HG03354 (cell line): ENCODE measurements around the gene EMC1.
"Not testable (repeated sequence)": the region's sequence is repeated elsewhere in the genome, so short reads cannot be mapped to it uniquely, and the experiment has no call there.

Experiments
- ATAC-seq: cut with Tn5 transposase; IDR thresholded peaks from one replicate; pipeline ENCODE4 v1.9.1; 2021; ENCODE audit warnings: mild to moderate bottlenecking; ENCODE audit not compliant: unreplicated experiment, poor library complexity, severe bottlenecking

EMC1 gene

DNA sequence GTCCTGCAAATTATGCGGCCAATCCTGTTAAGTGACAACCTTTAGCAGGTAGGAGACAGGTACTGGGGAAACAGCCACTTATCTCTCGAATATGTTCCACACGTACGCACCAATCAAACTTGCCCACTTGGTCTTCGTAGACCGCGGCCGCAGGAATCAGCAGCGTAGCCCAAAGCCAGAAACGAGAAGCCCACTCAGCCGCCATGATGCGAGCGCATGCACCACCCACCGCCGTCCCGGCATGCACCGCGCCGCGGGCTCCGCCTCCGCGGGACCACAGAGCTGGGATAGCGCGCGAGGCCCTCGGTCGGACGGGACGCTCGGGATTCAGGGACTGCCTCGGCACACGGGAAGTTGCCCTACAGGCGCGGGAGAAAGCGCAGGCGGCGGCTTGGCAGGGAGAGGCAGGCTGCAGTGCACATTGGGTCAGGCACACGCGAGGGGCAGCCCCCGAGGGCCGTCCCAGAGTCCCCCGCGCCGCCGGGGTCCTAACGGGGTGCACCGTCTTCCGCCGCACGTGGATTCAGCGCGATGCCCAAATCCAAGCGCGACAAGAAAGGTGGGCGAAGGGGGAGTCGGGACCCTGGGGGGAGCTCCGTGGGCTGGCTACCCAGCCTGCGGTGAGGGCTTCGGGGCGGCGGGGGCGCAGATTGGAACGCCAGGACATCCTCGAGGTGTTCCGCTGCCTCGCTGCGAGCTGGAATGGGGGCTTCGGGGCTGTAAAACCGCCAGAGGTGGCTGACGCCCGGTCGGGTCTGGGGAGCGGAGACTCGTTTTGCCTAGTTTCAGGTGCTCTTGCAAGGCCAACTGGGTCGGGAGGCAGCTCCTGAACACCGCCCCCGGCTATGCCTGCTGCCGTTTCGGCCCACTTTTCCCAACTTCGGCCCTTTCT lies at the start of gene EMC1, which contains the start of gene MRTO4:
EMC1 (minus strand) TSS at position 220 of the 892 bp plus-strand sequence; CDS start at position 205, 15 bp downstream.
MRTO4 (plus strand) TSS at position 501 of the 892 bp plus-strand sequence; CDS start at position 532, 31 bp downstream.
- ATAC-seq: peak; percentile 88

DNA sequence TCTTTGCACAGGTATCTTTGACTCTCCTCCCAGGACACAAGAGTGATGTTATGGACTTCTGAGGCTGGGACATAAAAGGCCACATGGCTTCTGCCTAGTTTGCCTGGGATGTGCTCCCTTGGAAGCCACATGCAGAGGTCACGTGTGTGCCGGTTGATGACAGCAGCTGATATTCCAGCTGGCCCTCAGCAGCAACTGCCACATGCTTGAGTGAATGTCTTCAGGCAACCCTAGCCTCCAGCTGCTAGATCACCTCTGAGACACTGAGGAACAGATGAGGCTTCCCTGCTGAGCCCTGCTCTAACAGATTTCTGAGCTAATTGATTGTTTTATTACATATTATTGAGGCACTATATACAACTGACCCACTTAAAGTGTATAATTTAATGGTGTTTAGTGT lies 48.9 kb upstream of the EMC1 start:
- ATAC-seq: no peak

DNA sequence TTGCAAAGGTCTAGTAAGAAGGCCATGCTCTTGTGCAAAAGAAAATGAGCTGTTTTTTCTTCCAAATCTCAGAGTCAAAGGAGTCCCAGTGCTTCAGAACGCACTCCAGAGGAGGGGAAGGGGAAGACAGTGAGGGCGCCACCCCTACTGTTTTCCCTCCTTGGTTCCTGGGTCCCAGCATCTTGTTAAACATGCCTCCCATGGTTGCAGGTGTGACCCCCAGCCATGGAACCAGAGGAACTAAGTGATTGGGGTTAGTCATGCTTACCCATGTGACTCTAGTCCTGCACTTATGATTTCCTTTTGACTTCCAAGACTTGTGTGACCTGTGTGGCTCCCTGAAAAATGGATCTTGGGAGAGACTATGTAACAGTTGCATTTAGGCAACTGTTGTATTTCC lies 43.3 kb upstream of the EMC1 start:
- ATAC-seq: no peak

DNA sequence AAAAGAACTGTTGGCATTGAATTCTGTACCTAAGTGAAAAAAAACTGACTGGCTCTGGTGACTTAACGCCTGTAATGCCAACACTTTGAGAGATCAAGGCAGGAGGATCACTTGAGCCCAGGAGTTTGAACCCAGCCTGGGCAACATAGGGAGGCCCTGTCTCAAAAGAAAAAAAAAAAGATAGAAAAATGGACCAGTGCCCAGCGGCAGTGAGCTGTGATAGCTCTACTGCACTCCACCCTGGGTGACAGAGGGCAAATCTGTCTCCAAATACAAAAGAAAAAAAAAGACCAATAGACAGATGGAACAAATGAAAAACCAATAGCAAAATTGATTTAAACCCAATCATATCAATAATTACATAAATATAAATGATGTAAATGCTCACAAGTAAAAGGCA lies 37.9 kb upstream of the EMC1 start:
- no peak for ATAC-seq

GRCh38 chr1:19288324-19289241 lies 37.3 kb upstream of the EMC1 start, which contains the start of gene AKR7A3:
AKR7A3 (minus strand) TSS chr1:19288770; CDS start chr1:19288709, 61 bp downstream.
- ATAC-seq: not testable (repeated sequence)

DNA sequence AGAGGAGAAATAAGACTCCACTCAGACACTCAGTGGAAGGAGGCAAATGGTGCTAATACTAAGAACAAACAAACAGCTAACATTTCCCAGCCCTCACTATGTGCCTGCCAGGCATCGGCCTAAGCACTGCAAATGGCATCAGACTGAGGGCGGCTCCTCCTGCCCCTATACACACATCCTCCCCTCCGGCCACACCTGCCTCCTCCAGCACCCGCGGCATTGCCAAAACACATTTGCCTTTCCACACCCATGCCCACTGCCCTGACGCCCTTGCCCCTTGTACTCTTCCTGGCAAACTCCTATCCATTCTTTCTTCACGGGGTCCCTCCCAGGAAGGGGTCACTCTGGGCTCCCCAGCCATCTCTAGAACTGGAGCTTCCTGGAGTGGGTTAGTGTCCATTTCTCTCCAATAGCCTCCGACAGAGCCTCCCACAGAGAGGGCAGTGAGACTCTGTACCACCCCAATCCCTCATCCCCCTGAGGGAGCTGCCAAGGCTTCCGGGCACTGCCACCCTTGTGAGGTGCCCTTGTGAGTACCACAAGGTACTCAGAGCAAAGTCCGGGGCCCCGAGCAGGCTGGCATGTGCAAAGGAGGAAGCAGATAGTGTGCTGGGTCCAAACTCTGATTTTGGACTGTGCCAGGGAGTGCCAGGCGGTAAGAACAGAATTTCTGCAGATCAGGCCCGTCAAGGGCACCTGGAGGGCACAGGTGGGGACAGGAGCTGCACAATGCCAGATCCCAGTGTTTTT lies 36.3 kb upstream of the EMC1 start:
- no peak for ATAC-seq

DNA sequence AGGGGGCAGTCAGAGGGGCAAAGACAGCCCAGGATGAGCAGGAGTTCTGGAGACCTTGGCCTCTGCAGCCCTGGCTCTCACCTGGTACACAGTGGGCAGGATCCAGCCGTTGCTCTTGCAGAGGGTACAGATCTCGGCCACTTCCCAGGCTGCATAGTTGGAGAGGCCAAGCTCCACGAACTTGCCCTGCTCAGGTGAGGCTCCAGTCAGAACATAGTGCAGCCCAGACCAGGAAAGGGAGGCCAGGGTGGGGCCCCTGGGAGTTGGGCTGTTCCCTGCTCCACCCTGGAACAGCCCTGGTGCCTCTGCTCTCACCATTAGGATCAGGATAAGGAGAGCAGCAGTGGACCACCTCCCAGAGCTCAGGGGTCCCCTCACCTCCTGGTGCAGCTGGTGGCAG lies 34.5 kb upstream of the EMC1 start:
- ATAC-seq: not testable (repeated sequence)

GRCh38 chr1:19285366-19285765 lies 34.0 kb upstream of the EMC1 start:
- ATAC-seq: not testable (repeated sequence)

GRCh38 chr1:19284881-19285280 lies 33.6 kb upstream of the EMC1 start:
- no peak for ATAC-seq

GRCh38 chr1:19283891-19284290 lies 32.6 kb upstream of the EMC1 start:
- no peak for ATAC-seq

GRCh38 chr1:19274636-19275035 lies 23.3 kb upstream of the EMC1 start:
- ATAC-seq: no peak

DNA sequence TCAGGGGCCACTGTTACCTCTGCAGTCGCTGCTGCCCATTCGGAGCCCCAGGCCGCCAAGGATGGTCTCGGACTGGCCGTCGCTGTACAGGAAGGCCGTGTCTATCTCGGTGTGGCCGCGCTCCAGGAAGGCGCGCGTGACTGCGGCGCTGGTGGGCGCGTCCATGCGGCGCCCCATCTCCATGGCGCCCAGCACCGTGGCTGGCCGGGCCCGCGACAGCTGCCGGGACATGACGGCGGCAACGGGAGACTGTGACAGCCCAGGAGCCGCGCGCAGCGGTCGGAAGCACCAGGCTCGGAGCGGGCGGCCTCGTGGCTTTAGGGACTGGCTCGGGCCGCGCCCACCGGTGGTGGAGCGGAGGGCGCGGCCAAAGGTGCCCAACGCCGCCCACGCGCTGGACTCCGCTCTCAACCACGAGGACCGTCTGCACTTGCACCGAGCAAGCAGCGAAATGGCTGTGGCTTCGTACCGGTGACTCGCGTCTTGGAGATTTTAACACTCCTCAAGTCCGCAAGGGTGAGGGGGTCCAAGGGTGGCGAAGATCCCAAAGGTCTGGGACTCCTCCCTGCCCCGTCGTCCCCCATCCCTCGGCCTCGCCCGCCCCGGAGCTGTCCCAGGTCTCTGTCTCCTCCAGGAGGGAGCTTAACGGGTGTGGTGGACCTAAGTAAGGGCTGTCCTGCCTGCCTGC lies 22.7 kb upstream of the EMC1 start:
- ATAC-seq: not testable (repeated sequence)

GRCh38 chr1:19273106-19273843 lies 22.0 kb upstream of the EMC1 start:
- no peak for ATAC-seq

DNA sequence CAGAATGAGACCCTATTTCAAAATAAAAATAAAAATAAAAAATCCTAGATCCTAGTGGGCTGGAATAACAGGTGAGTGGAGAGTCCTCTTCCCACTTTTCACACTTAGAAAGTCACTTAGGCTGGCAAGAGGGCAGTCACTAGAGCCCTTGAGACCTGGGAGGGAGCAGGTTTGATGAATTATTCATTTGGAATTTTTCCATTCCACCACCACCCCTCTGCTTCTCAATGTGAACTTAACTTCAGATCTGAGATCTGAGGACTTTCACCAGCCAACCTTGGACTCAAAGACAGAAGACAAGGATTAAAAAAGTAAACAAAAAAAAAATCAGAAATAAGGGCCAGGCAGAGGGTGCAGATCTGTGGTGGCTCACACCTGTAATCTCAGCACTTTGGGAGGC lies 20.7 kb upstream of the EMC1 start:
- ATAC-seq: no peak

- ATAC-seq: not testable (repeated sequence)
These were observed 19.0 kb upstream of the EMC1 start for GRCh38 chr1:19270343-19270730.

DNA sequence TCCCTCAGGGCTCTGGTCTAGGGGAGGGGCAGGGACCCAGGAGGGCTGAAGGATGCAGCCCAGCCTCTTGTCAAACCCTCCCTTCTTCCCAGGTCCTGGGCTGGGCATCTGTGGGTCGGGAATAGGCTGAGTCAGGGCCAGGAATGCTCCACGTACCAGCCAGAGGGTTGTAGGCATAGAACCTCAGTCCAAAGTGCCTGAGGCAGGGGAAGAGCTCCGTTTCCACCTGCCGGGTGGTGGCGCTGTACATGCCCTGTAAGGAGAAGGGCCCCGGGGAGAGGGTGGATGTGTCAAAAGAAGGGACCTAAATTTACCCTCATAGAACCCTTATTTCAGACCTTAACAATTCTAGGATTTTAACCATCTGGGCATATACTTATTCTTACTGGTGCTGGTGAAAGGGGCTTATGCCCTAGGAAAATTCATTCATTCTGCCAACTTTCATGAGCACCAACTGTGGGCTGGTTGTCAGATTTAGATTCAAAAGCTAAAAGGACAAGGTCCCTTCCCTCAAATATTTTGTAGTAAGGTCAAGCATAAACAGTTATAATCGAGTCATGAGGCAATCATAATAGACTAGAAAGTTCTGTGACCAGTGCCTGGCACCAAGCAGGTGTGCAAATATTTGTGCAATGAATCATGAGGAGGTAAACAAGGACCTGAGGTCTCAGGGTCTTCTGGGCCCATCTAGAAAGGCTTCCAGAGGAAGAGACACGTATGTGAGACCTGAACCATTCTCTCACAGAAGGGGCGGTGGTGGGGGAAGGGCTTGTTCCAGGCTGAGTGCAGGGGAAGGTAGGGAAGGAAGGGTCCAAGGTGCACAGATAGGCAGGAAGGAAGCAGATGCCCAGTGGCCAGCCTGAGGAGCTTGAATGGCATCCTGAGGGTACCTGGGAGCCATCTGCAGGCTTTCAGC lies 18.4 kb upstream of the EMC1 start:
- ATAC-seq: not testable (repeated sequence)

GRCh38 chr1:19268445-19268844 lies 17.1 kb upstream of the EMC1 start:
- no peak for ATAC-seq
